HG02610 (cell line): ENCODE data around the gene STC2.

ENCODE experiments used
- ATAC-seq: cut with Tn5 transposase; IDR thresholded peaks from one replicate; pipeline ENCODE4 v1.9.1; 2021; ENCODE audit warnings: mild to moderate bottlenecking, moderate library complexity; ENCODE audit not compliant: unreplicated experiment

STC2 gene

GRCh38 chr5:173314166-173314952 is 13.9 kb downstream of the STC2 start:
- ATAC-seq = no peak

DNA sequence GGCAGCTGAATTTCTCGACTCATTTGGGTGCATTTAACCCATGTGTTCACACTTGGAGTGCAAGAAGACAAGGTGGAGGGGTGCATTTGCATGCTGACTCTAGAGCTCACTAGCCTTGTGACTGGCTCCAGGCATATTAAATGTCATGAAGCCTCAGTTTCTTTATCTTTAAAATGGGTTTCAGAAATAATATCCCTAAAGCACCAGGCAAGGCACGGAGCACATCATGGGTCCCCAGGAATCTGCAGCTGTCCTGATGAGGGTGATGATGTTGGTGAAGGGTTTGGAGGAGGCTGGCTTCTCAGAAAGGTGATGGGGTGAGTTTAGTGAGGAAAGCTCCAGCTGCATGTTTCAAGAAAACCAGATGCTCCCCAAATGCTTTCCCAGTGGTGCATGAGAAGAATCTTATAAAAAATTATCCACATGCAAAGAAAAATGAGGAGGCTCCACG is 14.8 kb downstream of the STC2 start:
- no peak for ATAC-seq

GRCh38 chr5:173312821-173313220 is 15.4 kb downstream of the STC2 start:
- no peak for ATAC-seq

DNA sequence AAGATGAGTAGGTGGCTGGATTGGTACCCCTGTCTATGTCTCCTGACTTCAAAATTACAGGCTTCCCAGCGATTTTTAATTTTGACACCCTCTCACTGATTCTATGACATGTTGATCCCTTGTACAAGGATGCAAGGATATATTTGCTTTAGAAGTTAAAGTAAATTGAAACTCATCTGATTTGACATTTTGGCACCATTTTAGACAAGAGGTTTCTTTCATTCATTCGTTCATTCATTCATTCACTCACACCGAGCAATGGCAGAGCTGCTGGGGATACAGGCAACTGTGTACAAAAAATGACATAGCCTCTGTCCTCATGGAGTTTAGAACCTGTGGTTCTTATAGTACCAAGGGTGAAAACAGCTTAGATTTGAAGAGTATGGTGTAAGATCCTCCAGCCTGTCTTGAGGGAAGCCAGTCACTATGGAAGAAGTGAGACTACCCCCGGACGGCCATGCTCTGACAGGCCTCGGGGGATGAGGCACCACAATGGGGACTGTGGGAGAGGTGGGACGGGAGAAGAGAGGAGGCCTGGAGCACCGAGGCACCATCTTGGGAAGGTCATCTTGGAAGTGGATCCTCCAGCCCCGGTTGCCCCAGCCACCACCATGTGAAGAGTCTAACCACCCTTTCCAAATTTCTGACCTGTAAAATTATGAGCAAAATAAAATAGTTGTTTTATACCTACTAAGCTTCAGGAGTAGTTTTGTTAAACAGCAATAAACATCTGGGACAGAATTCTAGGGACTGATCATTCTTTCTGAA is 16.2 kb downstream of the STC2 start:
- ATAC-seq = no peak

- no peak for ATAC-seq
Observed at GRCh38 chr5:173310861-173311785, 17.1 kb downstream of the STC2 start.

DNA sequence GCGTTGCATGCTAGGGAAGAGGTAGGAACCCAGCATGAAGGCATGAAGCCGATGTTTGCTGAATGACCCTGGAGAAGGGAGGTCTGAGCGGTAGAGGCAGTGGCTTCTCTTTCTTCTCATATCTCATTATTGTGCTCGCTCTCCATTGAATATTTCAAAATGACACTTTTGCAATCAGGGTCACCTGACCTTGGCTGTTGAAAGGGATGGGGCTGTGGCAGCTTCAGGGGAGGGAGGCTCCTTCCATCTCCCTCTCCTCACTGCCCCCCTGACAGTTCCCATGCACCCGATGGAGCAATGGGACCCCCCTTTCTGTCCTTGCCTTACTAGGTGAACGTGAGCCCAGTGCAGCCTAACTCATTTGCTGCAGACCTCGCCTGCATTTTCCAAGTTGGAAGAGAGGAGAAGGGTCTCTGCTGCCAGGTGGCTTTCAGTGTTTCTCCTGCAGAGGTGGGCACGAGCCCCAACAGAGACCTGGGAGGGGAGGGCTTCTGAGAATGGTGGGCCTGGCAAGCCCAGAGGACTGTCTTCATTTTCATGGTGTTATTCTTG is 17.9 kb downstream of the STC2 start:
- no peak for ATAC-seq

GRCh38 chr5:173309731-173310130 is 18.5 kb downstream of the STC2 start:
- ATAC-seq = no peak

DNA sequence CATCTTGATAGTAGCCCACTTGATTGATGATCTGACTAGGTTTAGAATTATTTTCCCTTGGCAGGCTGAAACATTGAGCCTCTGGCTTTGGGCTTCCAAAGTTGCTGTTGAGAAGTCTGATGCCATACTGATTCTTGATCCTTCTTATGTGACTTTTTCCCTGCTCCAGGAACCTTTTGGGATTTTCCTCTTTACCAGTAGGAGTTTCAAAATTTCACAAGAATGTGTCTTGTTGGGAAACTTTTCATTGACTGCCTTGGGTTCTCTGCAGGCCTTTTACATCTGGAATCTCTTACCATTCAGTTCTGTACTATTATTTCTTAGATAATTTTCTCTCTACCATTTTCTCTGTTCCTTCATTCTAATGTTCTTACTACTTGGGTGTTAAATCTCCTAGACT is 20.0 kb downstream of the STC2 start:
- no peak for ATAC-seq

- no peak for ATAC-seq
Observed at GRCh38 chr5:173307695-173308094, 20.5 kb downstream of the STC2 start.

- ATAC-seq = no peak
Observed at GRCh38 chr5:173306695-173307094, 21.5 kb downstream of the STC2 start.

- no peak for ATAC-seq
Observed at GRCh38 chr5:173304591-173304988, 23.6 kb downstream of the STC2 start.

DNA sequence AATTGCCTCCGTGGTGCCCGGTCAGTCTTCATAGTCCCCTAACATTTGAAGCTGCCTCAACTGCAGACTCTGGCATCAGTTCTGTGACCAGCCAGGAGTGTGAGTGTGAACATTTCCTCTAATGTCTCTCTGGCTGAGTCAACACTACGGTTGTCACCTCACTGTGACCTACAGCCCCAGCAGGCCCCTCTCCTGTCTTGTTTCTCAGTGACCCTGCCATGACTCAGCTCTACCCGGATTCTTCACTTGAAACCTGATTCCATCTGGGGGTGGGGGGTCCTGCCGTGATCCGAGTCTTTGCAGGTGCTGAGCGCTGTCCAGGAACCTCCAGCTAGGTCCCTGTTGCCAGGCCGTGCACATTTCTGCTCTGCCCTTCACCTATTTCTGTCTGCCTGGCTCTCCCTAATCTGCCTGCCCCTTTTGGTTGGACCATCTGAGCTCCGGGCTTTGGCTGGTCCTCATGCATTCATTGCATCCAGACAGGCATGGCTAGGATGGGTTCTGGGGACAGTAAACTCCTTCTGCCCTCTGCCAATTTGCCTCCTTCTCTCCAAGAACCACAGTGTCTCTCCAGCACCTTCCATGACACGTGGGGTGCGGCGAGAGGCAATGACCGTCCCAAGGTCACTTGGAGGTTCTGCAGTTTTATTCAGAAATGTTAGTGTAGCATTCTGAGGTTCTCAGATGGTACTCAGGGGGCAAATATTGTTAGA is 24.2 kb downstream of the STC2 start:
- ATAC-seq = no peak

DNA sequence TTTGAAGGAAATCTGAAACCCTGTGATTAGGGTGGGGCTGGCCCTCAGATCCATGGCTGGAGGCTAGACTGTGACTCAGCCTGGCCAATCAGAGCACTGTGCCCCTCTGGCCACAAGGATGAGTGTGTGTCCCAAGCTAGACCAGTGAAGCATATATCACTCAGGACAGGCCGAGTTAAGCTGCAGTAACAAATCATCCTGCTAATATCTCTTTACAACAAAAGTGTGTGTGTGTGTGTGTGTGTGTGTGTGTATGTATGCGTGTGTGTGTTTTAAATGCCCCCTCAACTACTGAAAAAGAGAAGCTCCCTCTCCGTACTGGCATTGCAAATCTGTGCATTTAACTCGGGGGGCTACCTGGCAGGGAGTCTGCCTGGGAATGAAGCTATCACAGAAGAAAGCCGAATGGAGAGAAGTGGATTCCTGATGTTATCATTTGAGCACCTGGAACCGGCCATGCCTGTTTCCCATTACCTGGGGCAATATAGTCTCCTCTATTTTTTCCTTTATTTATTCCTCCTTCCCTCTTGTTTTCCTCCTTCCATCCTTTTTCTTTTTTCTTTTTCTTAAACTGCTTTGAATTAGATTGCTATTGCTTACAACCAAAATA is 25.6 kb downstream of the STC2 start:
- no peak for ATAC-seq

DNA sequence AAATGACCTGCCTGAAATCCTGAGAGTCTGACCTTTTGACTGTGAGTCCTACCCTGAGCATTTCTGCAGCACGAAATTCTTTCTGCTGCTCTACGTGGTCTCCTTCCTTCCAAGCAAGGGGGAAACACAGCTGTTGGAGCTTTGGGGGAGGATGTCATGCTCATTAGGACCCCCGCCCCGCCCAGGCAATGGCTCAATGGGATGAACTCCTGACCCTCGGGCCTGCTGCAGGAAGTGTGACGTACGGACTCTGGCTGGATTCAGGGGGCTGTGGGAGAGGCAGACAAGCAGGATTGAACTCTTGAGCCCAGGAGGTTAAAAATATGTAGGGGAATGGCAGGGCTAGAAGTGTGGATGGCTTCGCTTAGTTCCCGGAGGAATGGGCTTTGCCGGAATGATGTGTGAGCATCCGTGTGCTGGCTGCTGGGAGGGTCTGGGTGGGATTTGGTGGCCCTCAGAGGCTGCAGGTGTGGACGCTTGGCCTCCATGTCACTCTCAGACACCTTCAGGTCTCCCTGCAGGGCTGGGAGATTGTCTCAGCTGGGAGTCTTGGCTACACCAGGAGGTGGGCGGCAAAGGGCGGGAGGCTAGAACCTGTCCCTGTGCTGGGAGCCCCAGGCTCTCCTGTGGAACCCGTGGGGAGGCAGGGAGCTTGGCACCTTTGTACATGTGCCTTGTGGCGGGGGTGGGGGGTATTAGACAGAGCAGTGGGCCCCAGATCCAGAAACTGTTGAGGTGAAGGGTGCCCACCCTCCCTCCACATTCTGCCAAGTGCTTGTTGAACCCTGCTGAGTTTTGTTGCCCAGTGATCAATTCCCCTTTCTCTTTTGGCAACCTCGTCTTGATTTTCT is 26.3 kb downstream of the STC2 start:
- no peak for ATAC-seq

- ATAC-seq = no peak
Observed at GRCh38 chr5:173300389-173301047, 27.7 kb downstream of the STC2 start.

- no peak for ATAC-seq
Observed at GRCh38 chr5:173299820-173300219, 28.4 kb downstream of the STC2 start.

- ATAC-seq = no peak
Observed at GRCh38 chr5:173298213-173298926, 29.8 kb downstream of the STC2 start.

GRCh38 chr5:173297813-173298212 is 30.4 kb downstream of the STC2 start:
- no peak for ATAC-seq
